Ramos (cell line): ENCODE data around the gene STAP2.
"Not testable (repeated sequence)": the region's sequence is repeated elsewhere in the genome, so short reads cannot be mapped to it uniquely, and the experiment has no call there.

ENCODE experiments used
- in situ Hi-C: fragments of 300-500 bp; cut with MboI; formaldehyde crosslinking; loops from one replicate; pipeline ENCODE4 v1.14.3; 2022; ENCODE audit warnings: low sequenced_read_pairs; ENCODE audit not compliant: unreplicated experiment

STAP2 gene

DNA sequence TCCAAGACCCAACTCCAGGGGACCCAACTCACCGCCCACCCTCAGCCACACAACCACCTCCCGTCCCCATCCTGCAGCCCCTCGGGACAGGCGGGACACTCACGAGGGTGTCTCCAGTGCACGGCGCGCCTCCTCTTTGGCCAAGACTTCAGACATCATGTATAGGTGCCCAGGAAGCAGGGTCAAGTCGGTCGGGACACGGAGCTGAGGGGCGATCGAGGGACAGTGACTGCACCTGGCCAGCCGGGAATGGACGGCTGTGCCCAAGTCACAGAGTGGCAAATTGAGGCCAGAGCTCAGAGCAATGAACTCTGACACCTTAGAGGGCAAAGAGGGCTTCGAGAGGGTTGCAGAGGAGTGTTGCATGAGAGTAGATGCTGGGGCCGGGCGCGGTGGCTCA lies 8.8 kb downstream of the STAP2 start:
- in situ Hi-C loops: no loop called here

DNA sequence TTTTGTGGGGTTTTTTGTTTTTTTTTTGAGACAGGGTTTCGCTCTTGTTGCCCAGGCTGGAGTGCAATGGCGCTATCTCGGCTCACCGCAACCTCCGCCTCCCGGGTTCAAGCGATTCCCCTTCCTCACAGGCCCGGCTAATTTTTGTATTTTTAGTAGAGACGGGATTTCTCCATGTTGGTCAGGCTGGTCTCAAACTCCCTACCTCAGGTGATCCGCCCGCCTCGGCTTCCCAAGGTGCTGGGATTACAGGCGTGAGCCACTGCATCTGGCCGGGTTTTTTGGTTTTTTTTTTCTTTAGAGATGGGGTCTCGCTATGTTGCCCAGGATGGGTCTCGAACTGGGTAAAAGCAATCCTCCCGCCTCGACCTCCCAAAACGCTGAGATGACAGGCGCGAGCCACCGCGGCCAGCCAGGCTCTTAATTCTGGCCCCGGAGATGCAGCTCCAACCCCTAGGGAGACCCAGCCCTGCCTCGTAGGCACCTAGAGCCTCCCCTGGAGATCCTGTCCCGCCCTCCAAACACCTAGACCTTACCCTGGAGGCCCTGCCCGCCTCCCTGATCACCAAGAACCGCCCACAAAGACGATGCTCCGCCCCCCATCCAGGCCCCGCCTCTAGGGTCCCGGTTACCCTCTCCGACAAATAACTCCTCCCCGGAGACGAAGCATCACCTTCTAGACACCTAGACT lies 9.5 kb downstream of the STAP2 start:
- in situ Hi-C loops: not testable (repeated sequence)

DNA sequence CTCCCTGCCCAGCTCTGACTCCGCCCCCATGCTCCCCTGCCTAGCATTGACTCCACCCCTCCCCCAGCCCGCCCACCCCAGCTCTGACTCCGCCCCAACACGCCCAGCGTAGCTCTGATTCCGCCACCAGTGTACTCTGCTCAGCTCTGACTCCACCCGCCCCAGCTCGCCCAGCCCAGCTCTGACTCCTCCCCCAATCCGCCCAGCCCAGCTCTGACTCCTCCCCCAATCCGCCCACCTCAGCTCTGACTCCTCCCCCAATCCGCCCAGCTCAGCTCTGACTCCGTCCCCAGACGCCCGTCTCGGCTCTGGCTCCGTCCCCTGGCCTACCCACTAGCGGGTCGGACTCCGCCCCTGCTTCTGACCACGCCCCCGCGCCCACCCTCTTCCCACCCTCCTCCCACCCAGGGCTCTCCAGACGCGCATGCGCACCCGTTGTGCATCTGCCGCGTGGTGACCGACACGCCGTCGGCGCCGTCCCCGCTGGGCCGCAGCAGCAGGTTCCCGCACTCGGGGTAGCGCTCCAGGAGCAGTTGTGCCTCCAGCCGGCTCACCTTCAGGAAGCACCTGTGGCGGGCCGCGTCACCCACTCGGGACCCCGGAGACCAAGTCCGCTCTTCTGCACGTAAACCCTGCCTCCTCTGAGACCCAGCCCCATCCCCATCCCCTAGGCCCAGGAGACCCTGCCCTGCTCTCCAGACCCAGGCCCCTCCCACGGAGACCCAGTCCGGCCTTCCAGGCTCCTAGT lies 10.2 kb downstream of the STAP2 start:
- in situ Hi-C loops: no loop called here

DNA sequence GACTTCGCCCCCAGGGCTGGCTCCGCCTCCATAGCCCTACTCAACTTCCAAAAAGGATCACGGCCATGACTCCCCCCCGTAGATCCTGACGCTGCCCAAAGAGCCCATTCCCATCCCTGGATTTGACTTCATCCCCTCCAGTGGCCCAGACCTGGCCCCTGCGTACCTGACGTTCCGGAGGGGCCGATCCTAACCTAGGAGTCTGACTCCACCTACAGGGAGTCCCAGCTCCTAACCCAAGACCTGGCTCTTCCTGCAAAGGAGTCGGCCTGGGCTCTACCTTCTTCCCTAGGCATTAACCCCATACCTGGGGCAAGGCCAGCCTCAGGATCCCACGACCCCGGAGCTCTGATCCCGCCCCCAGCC lies 10.8 kb downstream of the STAP2 start:
- in situ Hi-C loops: no loop called here

DNA sequence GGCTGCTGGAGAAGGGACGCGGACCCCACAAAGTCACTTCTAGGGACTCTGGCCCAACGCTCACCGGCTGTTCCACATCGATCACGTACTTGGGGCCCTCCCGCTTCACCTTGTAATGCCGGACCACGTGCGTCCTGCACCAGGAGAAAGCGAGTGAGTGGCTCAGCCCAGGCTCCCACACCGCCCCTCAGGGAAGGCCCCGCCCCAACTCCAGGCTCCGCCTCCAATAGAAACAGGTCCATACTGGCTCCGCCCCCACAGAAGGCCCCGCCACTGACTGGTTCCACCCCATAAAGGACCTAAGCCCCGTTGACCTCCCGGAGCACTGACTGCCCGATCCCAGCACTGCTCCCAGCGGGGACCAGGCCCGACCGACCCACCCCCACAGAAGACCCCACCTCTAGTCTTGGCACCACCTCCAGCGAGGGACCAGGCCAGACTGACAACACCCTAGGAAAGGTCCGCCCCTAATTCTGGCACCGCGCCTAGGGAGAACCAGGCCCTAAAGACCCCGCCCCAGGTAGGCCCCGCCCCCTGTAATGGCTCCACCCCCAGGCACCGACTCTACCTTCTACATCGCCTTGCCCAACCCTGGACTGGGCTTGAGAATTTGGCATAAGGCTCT lies 11.3 kb downstream of the STAP2 start:
- in situ Hi-C loops: no loop called here

DNA sequence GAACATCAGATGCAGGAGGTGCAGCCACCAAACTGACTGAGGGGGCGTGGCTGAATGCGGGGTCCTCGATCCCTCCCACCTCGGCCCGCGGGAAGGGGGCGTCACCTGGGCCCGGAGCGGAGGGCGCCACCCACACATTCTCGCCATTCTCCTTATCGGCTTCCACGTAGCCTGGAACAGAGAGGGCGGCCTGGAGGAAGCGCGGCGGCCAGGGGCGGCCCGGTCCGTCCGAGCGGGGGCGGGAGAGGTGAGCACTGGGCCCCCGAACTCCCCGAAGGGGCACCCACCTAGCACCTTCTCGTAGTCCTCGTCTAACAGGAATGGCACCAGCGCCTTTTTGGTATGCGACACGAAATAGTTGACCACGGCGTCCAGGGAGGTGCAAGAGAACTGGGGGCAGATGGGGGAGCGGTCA lies 11.8 kb downstream of the STAP2 start:
- in situ Hi-C loops: no loop called here

DNA sequence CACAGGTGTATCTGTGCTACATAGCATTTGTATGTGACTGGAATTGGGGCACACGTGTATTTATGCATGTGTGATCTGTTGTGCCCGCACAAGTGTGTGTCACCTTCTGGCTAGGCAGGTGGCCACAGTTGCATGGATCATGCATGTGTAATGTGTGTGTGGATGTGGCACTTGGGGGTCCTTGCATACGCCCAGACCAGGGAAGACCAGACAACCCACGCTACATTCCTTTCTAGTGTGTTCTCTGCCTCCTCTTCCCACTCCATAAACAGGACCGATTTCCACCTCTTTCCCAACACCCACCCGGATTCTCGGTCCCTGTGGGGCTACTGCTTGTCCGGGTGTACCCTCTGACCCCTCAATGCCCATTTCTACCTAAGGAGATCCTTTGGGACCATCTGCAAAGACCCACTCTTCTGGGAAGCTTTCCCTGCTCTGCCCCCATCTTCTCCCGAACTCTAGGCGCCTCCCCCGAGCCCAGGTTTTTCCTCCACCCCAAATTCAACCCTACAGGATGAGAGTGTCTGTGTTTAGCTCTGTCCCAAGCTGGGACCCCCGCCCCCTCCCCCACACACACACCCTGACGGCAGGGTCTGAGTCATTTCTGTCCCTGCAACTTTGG lies 12.3 kb downstream of the STAP2 start:
- in situ Hi-C loops: no loop called here

DNA sequence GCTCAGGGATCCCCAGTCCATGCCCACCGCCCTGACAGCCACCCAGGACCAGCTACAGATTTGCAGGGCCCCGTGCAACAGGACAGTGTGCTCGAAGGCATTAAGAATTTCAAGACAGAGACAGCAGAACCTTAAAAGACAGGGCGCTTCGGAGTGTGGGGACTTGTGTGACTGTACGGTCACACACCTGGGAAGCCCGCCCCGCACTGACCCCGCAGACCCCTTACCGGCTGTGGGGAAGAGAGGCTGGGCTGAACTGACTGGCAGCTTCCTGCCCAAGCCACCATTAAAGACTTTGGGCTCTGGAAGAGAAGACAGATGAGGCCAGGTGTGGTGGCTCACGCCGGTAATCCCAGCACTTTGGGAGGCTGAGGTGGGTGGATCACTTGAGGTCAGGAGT lies 14.4 kb downstream of the STAP2 start:
- in situ Hi-C loops: no loop called here

DNA sequence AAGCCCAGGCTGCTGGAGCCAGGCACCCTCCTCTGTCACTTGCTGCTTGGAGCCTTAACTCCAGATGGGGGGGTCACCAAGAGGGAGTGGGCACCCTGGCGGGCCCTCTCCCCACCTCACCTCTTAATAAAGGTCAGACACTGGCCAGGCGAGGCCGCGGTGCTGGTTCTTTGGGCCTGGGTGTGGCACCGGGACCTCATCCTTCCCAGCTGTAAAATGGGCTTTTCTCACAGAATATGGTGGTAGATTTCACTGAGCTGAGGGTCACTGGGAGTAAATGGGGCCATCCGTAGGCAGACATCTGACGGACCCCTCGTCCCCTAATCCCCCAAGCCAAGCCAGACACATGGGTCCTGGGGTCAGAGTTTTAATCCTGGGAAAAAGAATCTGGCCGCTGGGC lies 14.9 kb downstream of the STAP2 start:
- in situ Hi-C loops: no loop called here

DNA sequence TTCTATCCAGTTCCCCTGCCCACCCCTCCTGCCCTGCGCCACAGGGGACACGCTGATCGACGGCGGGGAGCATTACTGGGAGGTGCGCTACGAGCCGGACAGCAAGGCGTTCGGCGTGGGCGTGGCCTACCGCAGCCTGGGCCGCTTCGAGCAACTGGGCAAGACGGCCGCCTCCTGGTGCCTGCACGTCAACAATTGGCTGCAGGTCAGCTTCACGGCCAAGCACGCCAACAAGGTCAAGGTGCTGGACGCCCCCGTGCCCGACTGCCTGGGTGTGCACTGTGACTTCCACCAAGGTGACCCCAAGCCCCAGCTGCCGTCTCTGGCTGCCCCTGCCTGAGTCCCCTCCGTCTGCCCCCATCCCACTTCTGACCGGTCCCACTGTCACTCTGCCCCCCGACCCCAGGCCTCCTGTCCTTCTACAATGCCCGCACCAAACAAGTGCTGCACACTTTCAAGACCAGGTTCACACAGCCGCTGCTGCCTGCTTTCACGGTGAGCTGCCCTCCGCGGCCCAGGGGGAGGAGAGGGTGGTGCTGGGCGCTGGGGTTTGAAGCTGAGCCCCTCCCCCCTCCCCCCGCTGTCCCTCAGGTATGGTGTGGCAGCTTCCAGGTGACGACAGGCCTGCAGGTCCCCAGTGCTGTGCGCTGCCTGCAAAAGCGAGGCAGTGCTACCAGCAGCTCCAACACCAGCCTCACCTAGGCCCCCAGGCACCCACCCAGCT lies 15.5 kb downstream of the STAP2 start:
- in situ Hi-C loops: no loop called here

DNA sequence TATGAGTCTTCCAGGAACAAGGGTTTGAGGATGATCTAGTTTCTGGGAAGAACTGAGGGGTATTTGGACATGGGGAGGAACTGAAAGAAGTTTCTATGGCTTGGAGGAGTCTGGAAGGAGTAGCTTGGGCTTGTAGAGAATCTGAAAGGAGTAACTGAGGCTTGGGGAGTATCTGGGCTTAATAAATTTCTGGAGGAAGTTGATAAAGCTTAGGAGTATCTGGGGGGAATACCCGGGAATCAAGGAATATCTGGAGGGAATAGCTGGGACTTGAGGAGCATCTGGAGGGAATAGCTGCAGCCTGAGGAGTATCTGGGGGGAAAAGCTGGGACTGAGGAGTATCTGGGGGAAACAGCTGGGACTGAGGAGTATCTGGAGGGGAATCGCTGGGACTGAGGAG lies 18.2 kb downstream of the STAP2 start:
- in situ Hi-C loops: no loop called here

DNA sequence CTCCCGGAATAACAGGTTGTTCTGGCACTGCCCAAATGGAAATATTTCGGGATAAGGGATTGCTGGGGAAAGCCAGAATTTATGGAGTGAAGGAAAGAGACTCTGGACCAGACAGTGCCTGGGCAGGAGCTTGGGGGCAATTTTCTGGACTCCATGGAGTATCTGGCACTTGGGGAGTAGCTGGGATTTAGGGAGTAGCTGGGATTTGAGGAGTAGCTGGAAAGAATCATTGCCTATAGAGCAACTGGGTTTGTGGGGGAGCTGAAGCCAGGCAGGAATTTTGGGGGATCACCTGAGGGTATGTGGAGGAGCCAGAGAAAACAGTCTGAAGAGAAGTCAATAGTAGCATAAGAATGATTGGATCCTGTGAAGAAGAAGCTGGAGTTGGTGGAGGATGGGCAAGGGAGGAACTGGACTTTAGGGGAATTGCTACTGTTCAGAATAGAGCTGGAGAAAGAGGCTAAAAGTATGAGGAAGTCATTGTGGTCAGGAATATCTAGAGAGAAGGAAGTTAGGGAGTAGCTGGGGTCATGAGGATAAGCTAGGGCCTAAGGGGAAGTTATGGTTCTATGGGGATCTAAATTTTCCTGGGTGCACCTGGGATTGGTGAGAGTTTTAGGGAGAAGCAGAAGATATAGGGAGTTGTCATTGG lies 19.4 kb downstream of the STAP2 start:
- in situ Hi-C loops: no loop called here

DNA sequence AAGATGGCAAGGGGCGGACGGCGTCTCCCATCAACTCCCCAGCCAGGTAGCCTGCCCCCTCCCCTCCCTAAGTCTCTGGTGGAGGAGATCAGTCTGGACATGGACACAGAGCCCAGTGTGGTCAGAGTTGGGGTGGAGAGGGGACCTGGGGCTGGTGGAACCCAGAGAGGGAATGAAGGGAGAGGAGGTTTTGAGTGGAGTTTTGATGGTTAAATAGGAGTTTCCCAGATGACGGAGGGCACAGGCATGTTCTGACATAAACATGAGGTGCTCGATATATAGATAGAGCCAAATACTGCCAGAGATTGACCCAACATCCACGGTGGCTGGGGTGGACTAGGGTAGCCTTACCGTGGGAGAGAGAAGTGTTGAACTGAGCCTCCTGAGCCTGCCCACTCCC lies 20.2 kb downstream of the STAP2 start:
- in situ Hi-C loops: no loop called here

DNA sequence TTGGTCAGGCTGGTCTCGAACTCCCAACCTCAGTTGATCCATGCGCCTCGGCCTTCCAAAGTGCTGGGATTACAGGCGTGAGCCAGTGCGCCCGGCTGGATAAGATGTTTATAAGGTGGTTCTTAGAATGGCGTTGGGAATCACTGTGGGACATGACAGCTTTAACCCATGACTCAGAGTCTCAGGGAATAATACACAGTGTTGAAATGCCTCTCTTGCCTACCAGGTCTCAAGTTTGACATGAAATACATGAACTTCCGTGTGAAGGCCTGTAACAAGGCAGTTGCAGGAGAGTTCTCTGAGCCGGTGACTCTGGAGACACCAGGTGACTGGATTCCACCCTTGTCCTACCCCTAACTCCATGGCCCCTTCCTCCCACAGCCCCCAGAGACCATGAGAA lies 21.7 kb downstream of the STAP2 start:
- in situ Hi-C loops: no loop called here

DNA sequence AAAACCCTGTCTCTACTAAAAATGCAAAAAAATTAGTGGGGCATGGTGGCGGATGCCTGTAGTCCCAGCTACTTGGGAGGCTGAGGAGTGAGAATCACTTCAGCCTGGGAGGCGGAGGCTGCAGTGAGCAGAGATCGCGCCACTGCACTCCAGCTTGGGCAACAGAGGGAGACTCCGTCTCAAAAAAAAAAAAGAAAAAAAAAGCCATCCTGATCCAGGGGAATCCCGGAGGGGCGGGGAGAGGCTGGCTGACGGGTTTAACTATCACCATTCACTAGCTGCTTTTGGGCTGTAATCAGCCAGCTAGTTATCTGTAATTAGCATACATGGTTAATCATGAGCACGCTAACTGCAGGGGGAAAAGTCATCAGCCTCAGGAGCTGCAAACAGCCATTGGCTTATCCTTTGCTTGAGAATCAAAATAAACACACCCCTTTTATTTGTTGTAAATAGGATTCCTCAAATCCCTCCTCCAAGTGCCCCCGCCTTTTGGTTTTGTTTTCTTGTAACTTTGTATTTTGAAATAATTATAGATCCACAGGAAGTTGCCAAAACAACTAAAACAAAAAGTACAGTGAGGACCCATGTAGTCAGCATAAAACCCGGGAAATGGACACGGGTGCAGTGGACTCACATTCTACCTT lies 24.7 kb downstream of the STAP2 start:
- in situ Hi-C loops: no loop called here

DNA sequence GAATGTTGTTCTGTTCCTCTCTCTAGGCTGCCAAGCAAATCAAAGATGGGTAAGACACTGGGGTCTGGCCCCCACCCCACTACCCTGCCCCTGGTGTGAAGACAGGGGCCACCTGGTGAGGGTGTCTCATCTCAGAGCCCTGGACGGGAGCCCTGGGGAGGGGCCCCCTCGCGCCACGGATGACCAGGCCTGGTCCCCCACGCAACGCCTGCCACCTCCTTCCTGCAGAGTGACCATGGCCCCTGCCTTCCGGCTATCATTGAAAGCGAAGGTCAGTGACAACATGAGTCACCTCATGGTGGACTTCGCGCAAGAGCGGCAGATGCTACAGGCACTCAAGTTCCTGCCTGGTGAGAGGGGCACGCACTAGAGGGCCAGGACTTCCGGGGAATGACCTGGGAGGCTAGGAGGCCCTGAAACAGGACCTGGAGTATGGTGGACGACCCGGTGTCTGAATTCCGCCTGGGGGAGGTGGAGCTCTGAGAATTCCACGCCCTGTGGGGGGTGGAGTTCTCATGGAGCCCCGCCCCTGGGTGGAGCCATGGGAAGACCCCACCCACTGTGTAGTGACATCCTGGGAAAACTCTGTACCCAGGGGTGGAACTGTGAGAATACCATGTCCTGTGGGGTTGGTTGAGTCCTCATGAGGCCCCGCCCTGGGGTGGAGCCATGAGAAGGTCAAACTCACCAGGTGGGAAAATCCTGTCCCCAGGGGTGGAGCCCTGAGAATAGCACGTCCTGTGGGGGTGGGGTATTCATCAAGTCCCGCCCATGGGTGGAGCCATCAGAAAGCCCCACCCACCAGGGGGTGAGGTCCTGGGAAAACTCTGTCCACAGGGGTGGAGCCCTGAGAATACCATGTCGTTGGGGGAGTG lies 28.1 kb downstream of the STAP2 start:
- in situ Hi-C loops: no loop called here

DNA sequence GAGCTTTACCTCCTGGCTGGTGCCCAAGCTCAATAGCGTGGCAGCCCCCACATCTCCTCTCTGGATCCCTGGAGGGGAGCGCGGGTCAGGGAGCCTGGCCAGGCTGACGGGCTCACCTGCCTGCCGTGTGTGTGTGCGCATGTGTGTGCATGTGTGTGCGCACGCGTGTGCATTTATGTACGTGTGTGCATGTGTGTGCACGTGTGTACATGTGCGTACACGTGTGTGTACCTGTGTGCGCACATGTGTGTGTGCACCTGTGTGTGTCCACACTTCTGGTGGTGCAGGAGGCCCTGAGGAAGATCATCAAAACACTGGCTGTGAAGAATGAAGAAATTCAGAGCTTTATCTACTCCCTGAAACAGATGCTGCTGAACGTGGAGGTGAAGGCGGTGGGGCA lies 33.0 kb downstream of the STAP2 start:
- in situ Hi-C loops: no loop called here

DNA sequence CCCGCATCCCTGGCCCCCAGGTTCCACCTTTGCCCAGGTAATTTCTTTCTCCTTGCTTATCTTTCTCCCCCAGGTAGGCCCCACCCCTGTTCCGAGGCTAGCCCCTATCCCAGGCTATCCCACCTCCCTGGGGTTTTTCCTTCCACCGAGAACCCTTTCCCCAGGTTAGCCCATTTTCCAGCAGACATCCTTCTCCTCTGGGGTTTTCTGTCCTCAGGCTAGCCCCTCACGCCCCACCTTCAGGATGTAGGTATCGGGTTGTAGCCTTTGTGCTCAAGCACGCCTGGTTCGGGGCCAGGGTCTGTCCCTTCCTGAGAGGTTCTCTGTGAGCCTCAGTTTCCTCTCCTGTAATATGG lies 33.4 kb downstream of the STAP2 start:
- in situ Hi-C loops: no loop called here
